Mesenteric fat pad (tissue), 1 donor: ENCODE data around the gene TRH. TPM values are rescaled to one million over a fixed set of nuclear protein-coding genes. Genes with fewer than 3 reads are reported as not detected.

Source experiments
- DNase-seq: peaks from one replicate; pipeline ENCODE4 v3.0.0-alpha.2; 2020; ENCODE audit warnings: low spot score
- long read RNA-seq: library from polyadenylated mRNA; unstranded; transcript quantifications from one replicate; pipeline ENCODE4 v2.0.0, GENCODE V29; 2020
- total RNA-seq: library from RNA; stranded (reverse); fragmentation: NEBNext Ultra II Directional; extraction: Animal tissue kit (Norgen Biotek cat#: 25700); gene quantifications from one replicate; pipeline ENCODE4 v1.2.1, GENCODE V29; 2021
- donor health status: DM: yes; HTN: yes; CAD: no.

The TRH gene, protein sequence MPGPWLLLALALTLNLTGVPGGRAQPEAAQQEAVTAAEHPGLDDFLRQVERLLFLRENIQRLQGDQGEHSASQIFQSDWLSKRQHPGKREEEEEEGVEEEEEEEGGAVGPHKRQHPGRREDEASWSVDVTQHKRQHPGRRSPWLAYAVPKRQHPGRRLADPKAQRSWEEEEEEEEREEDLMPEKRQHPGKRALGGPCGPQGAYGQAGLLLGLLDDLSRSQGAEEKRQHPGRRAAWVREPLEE
- not detected for total RNA-seq
- long read RNA-seq, result 0 reads

GRCh38 chr3:129974564-129974832 is at the start of gene TRH:
TRH (plus strand) TSS chr3:129974720; CDS start chr3:129975817, 1,097 bp downstream.
- DNase-seq, result no peak

DNA sequence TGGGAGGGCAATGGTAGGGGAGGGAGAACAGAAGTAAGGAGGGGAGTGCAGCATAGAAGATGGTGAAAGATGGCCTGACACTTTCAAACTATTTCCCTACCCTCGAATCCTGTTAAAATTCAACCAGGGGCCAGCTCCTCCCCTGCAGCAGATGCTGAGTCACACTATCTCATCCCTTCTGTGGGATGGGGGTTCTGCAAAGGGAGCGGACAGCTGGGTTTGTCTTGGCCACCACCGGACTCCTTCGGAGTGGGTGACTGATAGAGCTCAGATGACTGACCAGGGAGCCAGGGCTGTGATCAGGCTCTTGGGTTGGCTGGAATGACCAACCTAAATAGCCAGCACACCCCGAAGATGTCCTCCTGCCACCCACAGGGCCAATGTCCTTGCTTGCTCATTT is 47.4 kb upstream of the TRH start:
- DNase-seq, result no peak

DNA sequence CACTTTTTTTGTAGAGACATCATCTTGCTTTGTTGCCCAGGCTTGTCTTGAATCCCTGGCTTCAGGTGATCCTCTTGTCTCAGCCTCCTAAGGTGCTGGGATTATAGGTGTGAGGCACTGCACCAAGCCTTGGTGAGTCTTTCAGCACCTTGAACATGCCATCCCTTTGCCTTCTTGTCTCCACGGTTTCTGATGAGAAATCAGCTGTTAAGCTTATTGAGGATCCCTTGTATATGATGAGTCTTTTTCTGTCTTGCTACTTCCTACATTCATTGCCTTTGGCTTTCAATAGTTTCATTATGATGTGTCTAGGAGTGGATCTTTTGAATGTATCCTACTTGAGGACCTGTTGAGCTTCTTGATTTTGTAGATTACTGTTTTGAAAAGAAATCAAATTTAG is 45.1 kb upstream of the TRH start:
- DNase-seq, result no peak

GRCh38 chr3:129933471-129933870 is 41.0 kb upstream of the TRH start:
- DNase-seq, result no peak

DNA sequence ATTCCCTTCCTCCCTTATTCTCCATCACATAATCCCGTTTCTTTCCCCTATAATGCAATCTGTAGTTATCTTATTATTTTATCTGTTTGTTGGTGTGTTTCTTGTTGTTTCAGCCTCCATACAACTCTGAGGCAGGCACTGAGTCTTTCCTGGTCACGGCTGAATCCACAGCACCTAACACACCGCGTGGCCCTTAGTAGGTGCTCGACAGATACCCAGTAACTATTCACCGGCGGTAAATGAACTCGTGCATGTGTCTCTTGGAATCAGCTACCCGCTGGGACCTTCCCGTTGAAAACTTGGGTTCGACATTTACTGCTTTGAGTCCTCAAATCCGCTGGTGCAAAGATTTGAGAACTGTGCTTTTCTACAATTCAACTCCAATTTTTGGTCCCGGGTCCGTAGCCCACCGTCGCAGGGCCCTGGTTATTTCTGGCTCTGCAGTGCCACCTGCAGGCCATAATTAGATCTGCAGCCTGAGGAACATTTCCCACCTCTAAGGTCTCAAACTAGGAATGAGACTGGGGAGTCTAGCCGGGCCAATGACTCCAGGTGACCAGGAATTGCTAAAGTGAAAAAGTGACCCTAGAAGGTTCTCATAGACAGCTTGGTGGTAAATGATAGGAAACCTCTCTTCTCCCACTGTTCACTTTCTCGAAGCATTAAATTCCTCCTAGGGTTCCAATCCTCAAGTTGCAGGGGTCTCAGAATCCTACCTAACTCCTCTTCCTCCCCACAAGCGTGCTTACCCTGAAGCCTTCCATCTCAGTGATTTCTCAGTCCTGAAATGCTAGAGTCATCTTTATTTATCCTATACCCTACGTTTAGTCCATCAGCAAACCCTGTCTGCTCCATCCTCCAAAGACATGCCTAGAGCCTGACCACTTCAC is 40.0 kb upstream of the TRH start:
- no peak for DNase-seq

- no peak for DNase-seq
These were observed 37.8 kb upstream of the TRH start for GRCh38 chr3:129936757-129937156.

DNA sequence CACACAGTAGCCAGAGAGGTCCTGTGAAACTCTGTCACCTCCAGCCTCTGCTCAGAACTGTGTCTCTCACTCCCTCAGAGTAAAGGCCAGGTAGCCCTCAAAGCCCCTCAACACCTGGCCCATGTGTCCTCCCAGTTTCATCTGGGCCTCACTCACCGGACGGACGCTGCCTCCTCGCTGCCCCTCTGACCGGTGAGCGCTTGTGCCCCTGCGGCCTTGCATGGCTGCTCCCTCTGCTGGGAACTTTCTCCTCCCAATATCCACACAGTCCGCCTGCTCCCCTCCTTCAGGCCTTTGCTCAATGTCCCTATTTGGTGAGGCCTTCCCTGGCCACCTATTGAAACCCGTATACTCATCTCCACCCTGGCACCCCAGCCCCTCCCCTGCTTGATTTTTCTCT is 36.8 kb upstream of the TRH start:
- no peak for DNase-seq

- DNase-seq, result no peak
These were observed 36.2 kb upstream of the TRH start for GRCh38 chr3:129938140-129938930.

DNA sequence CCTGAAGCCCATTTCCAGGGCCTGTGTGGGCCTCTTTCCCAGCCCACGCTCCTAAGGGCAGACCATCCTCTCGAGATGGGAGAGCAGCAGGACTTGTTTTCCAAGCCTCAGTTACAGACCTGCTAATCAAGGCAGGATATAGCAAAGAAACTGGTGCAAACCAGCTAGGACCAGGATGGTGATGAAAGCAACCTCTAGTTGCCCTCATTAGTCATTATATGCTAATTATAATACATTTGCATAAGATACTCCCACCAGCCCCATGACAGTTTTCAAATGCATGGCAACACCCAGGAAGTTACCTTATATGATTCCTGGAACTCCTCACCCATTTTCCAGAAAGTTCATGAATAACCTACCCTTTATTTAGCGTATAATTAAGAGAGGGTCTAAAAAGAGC is 34.4 kb upstream of the TRH start:
- no peak for DNase-seq

GRCh38 chr3:129942296-129942695 is 32.2 kb upstream of the TRH start:
- DNase-seq, result no peak

- DNase-seq, result no peak
These were observed 31.5 kb upstream of the TRH start for GRCh38 chr3:129943020-129943419.

DNA sequence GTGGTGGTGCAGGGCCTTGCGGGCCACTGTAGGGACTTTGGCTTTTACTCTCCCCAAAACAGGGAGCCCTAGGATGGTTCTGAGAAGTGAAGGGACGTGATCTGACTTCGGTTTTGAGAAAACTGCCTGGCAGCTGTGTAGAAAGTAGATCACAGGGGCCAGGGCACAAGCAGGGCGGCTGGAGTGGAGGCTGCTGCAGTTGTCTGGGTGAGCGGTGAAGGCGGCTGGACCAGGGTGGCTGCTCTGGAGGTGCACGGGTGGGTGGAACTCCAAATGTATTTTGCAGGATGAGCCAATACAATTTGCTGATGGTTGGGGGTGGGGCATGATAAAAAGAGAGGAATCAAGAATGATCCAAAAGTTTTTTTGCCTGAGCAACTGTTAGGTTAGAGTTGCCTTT is 29.8 kb upstream of the TRH start:
- no peak for DNase-seq

DNA sequence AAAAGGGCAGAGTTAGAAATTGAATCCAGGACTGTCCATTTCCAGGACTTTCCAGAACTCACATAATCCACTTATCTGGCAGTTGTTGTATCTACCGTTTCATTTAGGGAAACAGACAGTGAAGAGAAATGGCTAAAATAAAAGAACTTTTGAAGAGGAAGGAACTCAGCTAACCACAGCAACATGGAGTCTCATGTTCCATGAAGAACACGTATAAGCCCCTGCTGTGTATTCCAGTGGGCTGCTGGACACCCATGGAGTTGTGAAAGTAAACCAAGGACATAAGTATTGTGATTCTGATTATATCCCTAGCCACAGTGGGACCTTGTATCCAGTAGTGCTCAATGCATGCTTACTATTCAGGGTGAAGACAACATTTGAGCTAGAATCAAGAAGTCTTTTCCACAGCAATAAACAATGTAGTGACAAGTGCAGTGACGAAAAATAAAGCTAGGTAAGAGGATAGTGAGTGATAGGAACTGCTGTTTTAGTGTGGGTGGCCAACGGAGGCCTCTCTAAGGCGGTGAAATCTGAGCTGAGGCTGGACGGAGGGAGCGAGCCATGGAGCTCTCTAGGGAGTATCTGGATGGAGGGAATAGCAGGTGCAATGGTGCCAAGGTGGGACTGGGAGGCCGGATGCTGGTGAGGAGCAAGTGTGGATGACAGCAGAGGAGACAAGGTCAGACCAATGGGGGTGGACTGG is 26.8 kb upstream of the TRH start:
- DNase-seq, result no peak

GRCh38 chr3:129950318-129951046 is 24.0 kb upstream of the TRH start:
- no peak for DNase-seq

DNA sequence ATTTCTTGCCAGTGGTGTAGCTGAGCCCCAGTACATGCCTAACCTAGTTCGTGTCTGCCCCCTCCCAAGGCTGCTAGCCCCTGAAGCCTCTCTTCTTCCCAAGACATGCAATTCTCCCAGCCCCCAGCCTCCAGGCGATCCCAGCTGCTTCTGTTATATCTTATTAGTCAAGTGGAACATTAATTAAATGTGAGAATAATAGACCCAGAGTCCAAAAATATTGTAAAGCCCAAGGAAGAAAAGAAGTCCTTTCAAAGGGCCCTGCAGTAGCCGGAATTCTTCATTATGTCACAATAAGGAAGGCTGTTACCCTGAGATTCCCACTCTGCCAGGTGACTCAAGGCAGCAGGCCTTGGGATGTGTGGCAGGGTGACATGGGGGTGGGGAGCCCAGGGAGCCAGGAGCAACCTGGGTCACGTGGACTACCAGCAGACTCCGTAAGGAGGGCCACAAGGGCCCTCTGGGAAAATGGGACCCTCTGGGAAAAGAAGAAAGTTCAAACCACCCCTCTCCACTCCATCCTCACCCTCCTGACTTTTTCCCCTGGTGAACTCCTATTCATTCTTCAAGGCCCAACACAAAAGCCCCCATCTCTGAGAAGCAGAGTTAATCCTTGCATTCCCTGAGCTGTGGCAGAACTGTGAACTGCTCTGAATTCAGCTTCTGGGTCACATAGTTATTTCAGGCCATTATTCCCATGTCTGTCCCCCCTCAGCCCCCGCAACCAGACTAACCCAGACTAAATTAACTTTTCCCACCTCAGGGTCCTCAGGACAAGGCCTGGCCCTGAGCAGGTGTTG is 21.8 kb upstream of the TRH start:
- no peak for DNase-seq

GRCh38 chr3:129953621-129954020 is 20.9 kb upstream of the TRH start:
- no peak for DNase-seq

DNA sequence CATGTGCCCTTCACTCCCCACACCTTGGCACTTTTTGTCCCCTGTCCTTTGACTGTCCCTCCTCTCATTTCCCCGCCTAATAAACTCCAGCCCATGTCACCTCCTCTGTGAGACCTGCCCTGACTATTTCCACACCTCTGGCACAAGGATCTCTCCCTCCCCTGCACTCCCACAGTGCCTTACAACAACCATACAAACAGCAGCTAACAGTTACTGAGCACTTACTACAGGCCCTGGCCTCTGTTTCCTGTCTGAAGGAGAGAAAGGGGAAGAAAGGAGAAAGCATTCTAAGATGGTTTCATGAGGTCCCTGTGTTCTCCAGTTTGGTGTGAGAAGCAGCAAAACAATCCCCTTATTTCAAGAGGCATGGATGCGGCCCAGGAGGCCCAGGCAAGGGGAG is 20.0 kb upstream of the TRH start:
- DNase-seq, result no peak

DNA sequence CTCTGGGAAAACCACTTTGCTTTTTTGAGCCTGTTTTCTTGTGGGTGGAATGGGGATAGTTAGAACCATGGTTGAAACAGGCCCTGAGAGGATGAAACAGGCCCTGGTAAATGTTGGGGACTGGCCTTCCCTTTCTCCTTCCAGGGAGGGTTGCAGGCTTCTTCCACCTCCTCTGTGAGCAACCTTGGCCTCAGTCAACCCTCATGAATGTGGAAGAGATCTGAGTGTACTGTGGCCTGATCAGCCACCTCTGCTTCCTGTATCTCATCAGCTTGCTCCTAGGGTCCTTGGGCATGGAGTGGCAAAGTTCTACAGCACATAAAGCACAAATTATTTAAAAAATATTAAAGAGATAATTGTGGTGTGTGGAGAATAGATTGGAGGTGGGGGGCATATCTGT is 17.6 kb upstream of the TRH start:
- no peak for DNase-seq

- DNase-seq, result no peak
These were observed 15.8 kb upstream of the TRH start for GRCh38 chr3:129958755-129959154.

GRCh38 chr3:129961141-129961541 is 13.4 kb upstream of the TRH start:
- DNase-seq, result no peak
